Stimulated activated CD4-positive, alpha-beta T cell treated with anti-CD3 and anti-CD28 coated beads, Interleukin-12 subunit alpha, Interleukin-12 subunit beta, amount 100 ng/mL, for 4 hours (primary cell): ENCODE measurements around the gene UNC119.

Experiments used
- DNase-seq: peaks from one replicate; pipeline ENCODE4 v3.0.0-alpha.2; 2020

Gene UNC119

GRCh38 chr17:28572259-28573039 lies 20.0 kb upstream of the UNC119 start:
- DNase-seq: no peak

GRCh38 chr17:28571361-28572122 lies 19.1 kb upstream of the UNC119 start, which contains the start of gene PIGS:
Gene PIGS (minus strand): TSS chr17:28571524. CDS start chr17:28571496, 28 bp downstream.
- peak; percentile 91 for DNase-seq

- peak; percentile 39 for DNase-seq
These were observed 18.4 kb upstream of the UNC119 start for GRCh38 chr17:28570716-28571360.

- DNase-seq: no peak
These were observed 17.0 kb upstream of the UNC119 start for GRCh38 chr17:28569446-28569845.

GRCh38 chr17:28567604-28568003 lies 15.2 kb upstream of the UNC119 start:
- no peak for DNase-seq

- DNase-seq: no peak
These were observed 11.1 kb upstream of the UNC119 start for GRCh38 chr17:28563475-28563874.

GRCh38 chr17:28555022-28555421 lies 2.6 kb upstream of the UNC119 start:
- no peak for DNase-seq

- no peak for DNase-seq
These were observed 2.1 kb upstream of the UNC119 start for GRCh38 chr17:28554565-28554964.

GRCh38 chr17:28553000-28553505 lies 629 bp upstream of the UNC119 start:
- DNase-seq: no peak

- DNase-seq: no peak
These were observed 826 bp downstream of the UNC119 start for GRCh38 chr17:28551421-28552175.

- DNase-seq: no peak
These were observed 1.6 kb downstream of the UNC119 start for GRCh38 chr17:28550858-28551257.

- peak; percentile 32 for DNase-seq
These were observed 2.9 kb downstream of the UNC119 start for GRCh38 chr17:28549236-28550132.

- DNase-seq: no peak
These were observed 3.9 kb downstream of the UNC119 start for GRCh38 chr17:28548417-28549130.

- peak; percentile 67 for DNase-seq
These were observed 4.6 kb downstream of the UNC119 start for GRCh38 chr17:28547623-28548416.

GRCh38 chr17:28547096-28547622 lies 5.3 kb downstream of the UNC119 start:
- no peak for DNase-seq

- DNase-seq: no peak
These were observed 6.5 kb downstream of the UNC119 start for GRCh38 chr17:28545787-28546415.

GRCh38 chr17:28545141-28545503 lies 7.3 kb downstream of the UNC119 start:
- no peak for DNase-seq

- no peak for DNase-seq
These were observed 7.9 kb downstream of the UNC119 start for GRCh38 chr17:28544402-28545140.

- no peak for DNase-seq
These were observed 11.0 kb downstream of the UNC119 start for GRCh38 chr17:28541439-28541838.
